ENCODE measurements around the gene SCT. TPM values are rescaled to one million over a fixed set of nuclear protein-coding genes. Genes with fewer than 3 reads are reported as not detected.

Gene SCT
- total RNA-seq, 1 donor from 2014 or later, result not detected

GRCh38 chr11:639332-639955 lies 12.5 kb upstream of the SCT start:
- Histone ChIP-seq H3K9me3 (no peaks in the 10 kb centered on the region), H3K4me3 (peak overlapping the region in 1 of 2 donors; percentile 21), H3K27me3 (no peaks in the 10 kb centered on the region), H3K27ac (no peak overlapping the region), H3K4me1 (peaks cover 17% of the 10 kb centered on the region), H3K36me3 (peaks cover 0 to 13% of the 10 kb centered on the region in 2 donors)
- TF ChIP-seq POLR2AphosphoS5 (IDR thresholded peaks at IDR 0.05; ENCODE audit: insufficient read depth in 1 of 2, low read depth in 1 of 2) (no peak), POLR2A (IDR thresholded peaks at IDR 0.05) (no peak), CTCF (IDR thresholded peaks at IDR 0.05) (no peak)
- intact Hi-C loops (cut with DNase I), result no loop called here
- no peak for DNase-seq (ENCODE audit: extremely low spot score in 2 of 2)

- H3K4me3 ChIP-seq, result no peak overlapping the region
- H3K36me3 ChIP-seq, result peaks cover 0 to 8% of the 10 kb centered on the region in 2 donors
- intact Hi-C loops (cut with DNase I), result no loop called here
- H3K27me3 ChIP-seq, result no peaks in the 10 kb centered on the region
- TF ChIP-seq POLR2AphosphoS5 (IDR thresholded peaks at IDR 0.05; ENCODE audit: insufficient read depth in 1 of 2, low read depth in 1 of 2), result no peak
- DNase-seq (ENCODE audit: extremely low spot score in 2 of 2), result no peak
- no peak overlapping the region for H3K27ac ChIP-seq
- H3K9me3 ChIP-seq, result no peaks in the 10 kb centered on the region
- peaks cover 17% of the 10 kb centered on the region for H3K4me1 ChIP-seq
These were observed 11.8 kb upstream of the SCT start for GRCh38 chr11:638631-639331.

DNA sequence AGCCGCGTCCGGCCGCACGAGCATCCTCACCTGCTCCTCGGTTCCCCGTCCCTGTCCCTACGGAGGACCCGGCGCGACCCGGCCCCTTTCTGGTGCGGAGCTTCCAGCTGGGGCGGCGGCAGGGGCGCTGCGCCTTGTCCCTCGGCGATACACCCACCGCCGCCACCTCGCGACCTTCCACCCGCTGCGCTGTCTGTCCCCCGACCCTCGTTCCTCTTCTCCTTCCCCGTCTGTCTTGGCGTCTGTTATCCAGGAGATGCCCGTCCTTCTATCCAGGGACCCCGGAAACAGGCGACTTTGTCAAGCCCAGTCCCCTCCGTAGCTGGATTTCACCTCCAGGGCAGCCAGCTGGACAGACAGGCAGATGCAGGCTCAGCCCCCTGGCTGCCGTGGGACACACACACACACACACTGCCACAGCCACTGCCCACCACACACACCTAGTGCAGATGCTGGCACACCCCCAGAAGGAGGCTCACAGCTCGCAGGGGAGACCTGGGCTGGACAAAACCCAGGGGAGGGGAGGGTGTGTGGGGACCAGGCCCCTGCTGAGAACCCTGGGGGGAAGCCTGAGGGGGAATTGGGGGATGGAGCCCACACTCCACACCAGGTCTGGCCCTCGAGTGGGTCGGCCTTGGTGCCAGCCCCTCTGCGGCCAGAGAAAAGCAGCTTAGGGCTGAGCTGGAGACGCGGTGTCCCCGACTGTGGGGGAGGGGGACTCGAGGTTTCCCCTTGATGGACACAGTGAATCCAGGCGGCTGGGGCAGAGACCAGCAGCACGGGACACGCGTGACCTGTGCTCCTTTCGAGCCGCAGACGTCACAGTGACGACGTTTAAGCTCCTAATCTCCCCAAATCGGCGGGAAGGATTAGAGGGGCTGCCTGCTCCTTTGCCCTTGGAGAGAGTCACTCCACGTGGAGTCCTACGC lies 10.9 kb upstream of the SCT start:
- no peak for DNase-seq (ENCODE audit: extremely low spot score in 2 of 2)
- intact Hi-C loops (cut with DNase I), result no loop called here
- Histone ChIP-seq H3K27me3 (no peaks in the 10 kb centered on the region), H3K4me1 (peaks cover 17% of the 10 kb centered on the region), H3K9me3 (no peaks in the 10 kb centered on the region), H3K36me3 (no peaks in the 10 kb centered on the region), H3K4me3 (peak overlapping the region; percentile 29 to 46), H3K27ac (no peak overlapping the region)
- TF ChIP-seq POLR2A (IDR thresholded peaks at IDR 0.05) (no peak), CTCF (IDR thresholded peaks at IDR 0.05) (no peak)

DNA sequence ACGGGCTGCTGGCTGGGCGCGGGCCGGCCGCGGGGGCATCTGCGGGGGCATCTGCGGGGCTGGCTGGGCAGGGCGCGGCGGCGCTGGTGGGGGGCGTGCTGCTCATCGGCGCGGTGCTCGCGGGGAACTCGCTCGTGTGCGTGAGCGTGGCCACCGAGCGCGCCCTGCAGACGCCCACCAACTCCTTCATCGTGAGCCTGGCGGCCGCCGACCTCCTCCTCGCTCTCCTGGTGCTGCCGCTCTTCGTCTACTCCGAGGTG lies 10.3 kb upstream of the SCT start:
- intact Hi-C loops (cut with DNase I), result no loop called here
- Histone ChIP-seq H3K27ac (no peak overlapping the region), H3K36me3 (no peaks in the 10 kb centered on the region), H3K4me3 (peak overlapping the region; percentile 29 to 46), H3K9me3 (no peaks in the 10 kb centered on the region), H3K4me1 (peaks cover 17% of the 10 kb centered on the region), H3K27me3 (no peaks in the 10 kb centered on the region)
- no peak for TF ChIP-seq POLR2A (IDR thresholded peaks at IDR 0.05)
- no peak for TF ChIP-seq POLR2AphosphoS5 (IDR thresholded peaks at IDR 0.05; ENCODE audit: insufficient read depth in 1 of 2, low read depth in 1 of 2)
- no peak for TF ChIP-seq CTCF (IDR thresholded peaks at IDR 0.05)
- no peak for DNase-seq (ENCODE audit: extremely low spot score in 2 of 2)

- DNase-seq (ENCODE audit: extremely low spot score in 2 of 2), result no peak
- Histone ChIP-seq H3K36me3 (no peaks in the 10 kb centered on the region), H3K4me1 (peaks cover 17% of the 10 kb centered on the region), H3K4me3 (peak within 1 kb of the TSS; percentile 29 to 46), H3K9me3 (no peaks in the 10 kb centered on the region), H3K27ac (no peak within 1 kb of the TSS), H3K27me3 (no peaks in the 10 kb centered on the region)
- intact Hi-C loops (cut with DNase I), result no loop called here
- TF ChIP-seq CTCF (IDR thresholded peaks at IDR 0.05) (no peak), POLR2AphosphoS5 (IDR thresholded peaks at IDR 0.05; ENCODE audit: insufficient read depth in 1 of 2, low read depth in 1 of 2) (no peak), POLR2A (IDR thresholded peaks at IDR 0.05) (no peak)
These were observed 9.7 kb upstream of the SCT start, which contains the start of gene DRD4 for GRCh38 chr11:636511-637332. TSS of gene DRD4 (plus strand) at chr11:637269. CDS start at chr11:637305, 36 bp downstream.
